Glutamatergic neuron (in vitro differentiated cells): ENCODE results near the gene HSPA1A. TPM values are rescaled to one million over a fixed set of nuclear protein-coding genes. Genes with fewer than 3 reads are reported as not detected.
A peak's percentile ranks its signal among the peaks of the same experiment; 100 is the strongest.
"Not testable (repeated sequence)": the region's sequence is repeated elsewhere in the genome, so short reads cannot be mapped to it uniquely, and the experiment has no call there.

Experiments used
- DNase-seq: peaks from one replicate; pipeline ENCODE4 v3.0.0; 2022
- H3K27ac Mint-ChIP-seq: one replicate; pipeline ENCODE4 v1.8.0; 2020; ENCODE audit warnings: mild to moderate bottlenecking, mixed read lengths, inconsistent platforms; ENCODE audit not compliant: unreplicated experiment
- H3K27me3 Mint-ChIP-seq: one replicate; pipeline ENCODE4 v1.8.0; 2020; ENCODE audit warnings: mild to moderate bottlenecking, moderate library complexity, mixed read lengths, inconsistent platforms; ENCODE audit not compliant: unreplicated experiment
- H3K36me3 Mint-ChIP-seq: one replicate; pipeline ENCODE4 v1.8.0; 2020; ENCODE audit warnings: mild to moderate bottlenecking, mixed read lengths, inconsistent platforms; ENCODE audit not compliant: unreplicated experiment
- H3K4me1 Mint-ChIP-seq: one replicate; pipeline ENCODE4 v1.8.0; 2020; ENCODE audit warnings: mild to moderate bottlenecking, low read depth, mixed read lengths, inconsistent platforms; ENCODE audit not compliant: unreplicated experiment
- H3K4me3 Mint-ChIP-seq: one replicate; pipeline ENCODE4 v1.8.0; 2020; ENCODE audit warnings: mild to moderate bottlenecking, mixed read lengths, inconsistent platforms; ENCODE audit not compliant: unreplicated experiment
- H3K9me3 Mint-ChIP-seq: one replicate; pipeline ENCODE4 v1.8.0; 2020; ENCODE audit warnings: mild to moderate bottlenecking, moderate library complexity, mixed read lengths, inconsistent platforms; ENCODE audit not compliant: unreplicated experiment
- total RNA-seq: library from RNA; stranded (reverse); fragmentation: NEBNext Ultra II Directional; extraction: Animal tissue kit (Norgen Biotek cat#: 25700); gene quantifications from one replicate; pipeline ENCODE4 v1.2.1, GENCODE V29; 2021; ENCODE audit not compliant: unreplicated experiment
- TF ChIP-seq, protein P1 (sequence below): fragments of 200-600 bp; sonication (generic); IDR thresholded peaks from one replicate; pipeline ENCODE4 v1.5.0; 2021; ENCODE audit not compliant: partially characterized antibody, unreplicated experiment

The HSPA1A gene
- total RNA-seq, 1 donor from 2014 or later: 54.3 TPM

DNA sequence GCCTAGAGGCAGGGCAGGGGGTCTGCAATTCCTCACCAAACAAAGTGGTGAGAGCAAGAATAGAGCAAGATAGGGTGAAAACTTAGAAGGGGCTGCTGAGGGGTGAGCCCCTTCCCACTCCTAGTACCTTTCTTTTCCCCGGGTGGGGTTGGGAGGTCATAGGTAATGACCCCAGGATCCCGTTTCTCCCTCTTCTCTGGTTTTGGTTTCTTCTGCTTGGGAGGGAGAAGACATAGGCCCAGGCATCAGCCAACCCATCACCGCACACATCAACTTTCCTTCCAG, 23.3 kb upstream of the HSPA1A start:
- H3K27me3 Mint-ChIP-seq: peaks cover 9% of the 10 kb centered on the region
- peaks cover 4% of the 10 kb centered on the region for H3K36me3 Mint-ChIP-seq
- peak overlapping the region; percentile 73 for H3K27ac Mint-ChIP-seq
- peaks cover 18% of the 10 kb centered on the region for H3K4me1 Mint-ChIP-seq
- TF ChIP-seq, protein P1, sequence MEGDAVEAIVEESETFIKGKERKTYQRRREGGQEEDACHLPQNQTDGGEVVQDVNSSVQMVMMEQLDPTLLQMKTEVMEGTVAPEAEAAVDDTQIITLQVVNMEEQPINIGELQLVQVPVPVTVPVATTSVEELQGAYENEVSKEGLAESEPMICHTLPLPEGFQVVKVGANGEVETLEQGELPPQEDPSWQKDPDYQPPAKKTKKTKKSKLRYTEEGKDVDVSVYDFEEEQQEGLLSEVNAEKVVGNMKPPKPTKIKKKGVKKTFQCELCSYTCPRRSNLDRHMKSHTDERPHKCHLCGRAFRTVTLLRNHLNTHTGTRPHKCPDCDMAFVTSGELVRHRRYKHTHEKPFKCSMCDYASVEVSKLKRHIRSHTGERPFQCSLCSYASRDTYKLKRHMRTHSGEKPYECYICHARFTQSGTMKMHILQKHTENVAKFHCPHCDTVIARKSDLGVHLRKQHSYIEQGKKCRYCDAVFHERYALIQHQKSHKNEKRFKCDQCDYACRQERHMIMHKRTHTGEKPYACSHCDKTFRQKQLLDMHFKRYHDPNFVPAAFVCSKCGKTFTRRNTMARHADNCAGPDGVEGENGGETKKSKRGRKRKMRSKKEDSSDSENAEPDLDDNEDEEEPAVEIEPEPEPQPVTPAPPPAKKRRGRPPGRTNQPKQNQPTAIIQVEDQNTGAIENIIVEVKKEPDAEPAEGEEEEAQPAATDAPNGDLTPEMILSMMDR: no peak
- DNase-seq: no peak
- H3K4me3 Mint-ChIP-seq: peak overlapping the region; percentile 63
- H3K9me3 Mint-ChIP-seq: peaks cover 18% of the 10 kb centered on the region

DNA sequence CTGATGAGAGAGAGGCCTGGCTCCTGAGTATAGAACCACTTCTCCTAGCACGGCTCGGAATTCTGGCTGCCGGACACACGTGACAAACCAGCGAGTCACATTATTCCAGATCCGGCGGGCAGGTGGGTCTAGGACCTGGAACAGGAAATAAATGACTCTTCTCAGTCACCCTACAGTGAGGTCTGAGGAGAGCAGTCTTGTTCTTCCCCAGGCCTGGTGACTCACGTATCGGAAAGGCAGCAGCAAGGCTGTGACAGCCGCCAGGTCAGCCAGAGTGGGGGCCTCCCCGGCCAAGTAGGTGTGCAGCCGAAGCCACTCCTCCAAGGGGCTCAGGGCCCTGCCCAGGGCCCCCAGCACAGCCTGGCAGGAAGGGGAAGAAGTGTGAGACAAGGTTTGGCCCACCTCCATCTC, 22.6 kb upstream of the HSPA1A start:
- Mint-ChIP-seq H3K27ac (no peak overlapping the region), H3K4me1 (peaks cover 18% of the 10 kb centered on the region), H3K36me3 (peaks cover 4% of the 10 kb centered on the region), H3K9me3 (peaks cover 20% of the 10 kb centered on the region), H3K4me3 (peak overlapping the region; percentile 52), H3K27me3 (peaks cover 9% of the 10 kb centered on the region)
- DNase-seq: no peak
- TF ChIP-seq, protein P1: no peak

DNA sequence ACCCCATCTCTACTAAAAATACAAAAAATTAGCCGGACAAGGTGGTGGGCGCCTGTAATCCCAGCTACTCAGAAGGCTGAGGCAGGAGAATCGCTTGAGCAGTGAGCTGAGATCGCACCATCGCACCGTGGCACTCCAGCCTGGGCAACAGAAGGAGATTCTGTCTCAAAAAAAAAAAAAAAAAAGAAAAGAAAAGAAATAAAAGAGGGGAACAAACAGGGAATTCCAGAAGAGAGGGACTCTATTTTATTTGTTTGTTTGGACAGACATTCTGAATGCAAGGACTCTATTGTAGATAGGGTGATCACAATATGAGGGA, 21.5 kb upstream of the HSPA1A start:
- not testable (repeated sequence) for H3K36me3 Mint-ChIP-seq, DNase-seq
- H3K4me1 Mint-ChIP-seq: peaks cover 18% of the 10 kb centered on the region

DNA sequence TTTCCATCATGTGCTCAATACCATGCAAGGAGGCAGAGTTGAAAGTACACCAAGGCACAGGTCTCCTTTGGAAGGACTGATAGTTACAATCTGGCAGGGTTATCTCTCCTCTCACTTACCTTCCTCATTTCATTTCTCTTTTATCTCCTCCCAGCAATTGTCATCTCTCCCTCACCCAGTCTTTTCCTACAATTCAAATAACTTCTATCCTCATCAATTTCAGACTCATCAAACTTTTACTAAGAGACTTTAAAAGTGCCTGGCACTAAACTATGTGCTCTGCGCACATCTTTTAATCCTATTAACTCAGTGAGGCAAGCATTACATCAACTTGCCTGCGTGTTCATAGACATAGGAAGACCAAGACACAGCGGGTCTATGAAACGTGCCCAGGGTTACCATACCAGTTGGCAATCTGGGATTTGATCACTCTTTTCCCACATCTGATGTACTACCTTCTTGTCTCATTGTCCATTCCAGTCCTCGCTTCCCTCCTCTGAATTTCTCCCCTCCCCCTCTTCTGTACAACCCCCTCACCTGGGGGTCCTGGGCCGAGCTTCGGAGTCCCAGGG, 21.0 kb upstream of the HSPA1A start:
- H3K27me3 Mint-ChIP-seq: peaks cover 9% of the 10 kb centered on the region
- TF ChIP-seq, protein P1: no peak
- no peak for DNase-seq

More for the DNA sequence above, 21.5 kb upstream of the HSPA1A start:
- Mint-ChIP-seq H3K27ac (peak overlapping the region; percentile 100), H3K9me3 (peaks cover 20% of the 10 kb centered on the region), H3K4me3 (peak overlapping the region; percentile 94)
- H3K27me3 Mint-ChIP-seq: not testable (repeated sequence)

DNA sequence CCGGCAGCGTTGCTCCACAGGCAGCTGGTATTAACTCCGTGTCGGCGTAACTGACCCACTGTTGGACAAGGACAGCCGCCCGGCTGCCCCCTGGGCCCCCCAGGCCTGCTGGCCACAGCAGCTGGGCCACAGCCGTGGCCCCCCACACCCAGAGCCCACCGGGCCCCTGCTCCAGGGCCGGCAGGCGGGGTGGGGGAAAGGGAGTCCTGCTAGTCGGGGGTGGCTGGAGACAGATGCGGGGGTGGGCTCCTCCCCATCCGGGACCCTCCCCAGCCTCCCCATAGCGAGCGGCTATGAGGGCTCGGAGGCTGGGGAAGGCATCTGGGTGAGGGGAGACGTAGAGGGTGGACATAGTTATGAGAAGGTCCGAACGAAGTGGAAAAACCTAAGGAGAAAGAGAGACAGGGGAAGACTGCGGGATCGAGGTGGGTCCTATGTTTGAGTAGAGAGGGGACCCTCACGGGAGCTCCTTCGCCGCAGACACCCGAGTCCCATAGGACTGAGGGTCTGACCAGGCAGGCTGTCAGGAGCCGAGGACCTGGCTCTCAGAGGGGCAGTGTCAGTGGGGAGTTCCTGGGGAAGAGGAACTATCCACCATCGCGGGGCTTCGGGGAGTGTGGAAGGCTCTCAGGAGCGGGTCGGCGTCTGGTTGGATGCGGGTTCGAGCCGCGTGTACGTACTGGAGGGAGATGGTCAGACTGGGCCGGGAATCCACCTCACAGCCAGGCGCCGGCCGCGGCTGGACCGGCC, 20.3 kb upstream of the HSPA1A start:
- H3K36me3 Mint-ChIP-seq: peaks cover 4% of the 10 kb centered on the region
- DNase-seq: peak; percentile 49

More for the DNA sequence above, 21.0 kb upstream of the HSPA1A start:
- Mint-ChIP-seq H3K36me3 (peaks cover 4% of the 10 kb centered on the region), H3K4me3 (peak overlapping the region; percentile 94), H3K4me1 (peaks cover 18% of the 10 kb centered on the region), H3K9me3 (peaks cover 18% of the 10 kb centered on the region), H3K27ac (peak overlapping the region; percentile 100)

More for the DNA sequence above, 20.3 kb upstream of the HSPA1A start:
- Mint-ChIP-seq H3K4me1 (peaks cover 18% of the 10 kb centered on the region), H3K27me3 (peaks cover 9% of the 10 kb centered on the region), H3K27ac (peak overlapping the region; percentile 100), H3K9me3 (peaks cover 18% of the 10 kb centered on the region), H3K4me3 (peak overlapping the region; percentile 94)
- TF ChIP-seq, protein P1: no peak
